Ectodermal cell (in vitro differentiated cells): ENCODE results near the gene OCIAD1.
"Not testable (repeated sequence)": the region's sequence is repeated elsewhere in the genome, so short reads cannot be mapped to it uniquely, and the experiment has no call there.

Experiments used
- H3K27ac ChIP-seq: 2 replicates; pipeline ENCODE4 v1.7.0; 2013; ENCODE audit warnings: mild to moderate bottlenecking, low read depth, low read length; ENCODE audit not compliant: insufficient read depth, poor library complexity, severe bottlenecking
- H3K27me3 ChIP-seq: 2 replicates; pipeline ENCODE4 v1.7.0; 2013; ENCODE audit warnings: mild to moderate bottlenecking, low read length; ENCODE audit not compliant: insufficient read depth, control insufficient read depth, poor library complexity, severe bottlenecking
- H3K36me3 ChIP-seq: one replicate; pipeline ENCODE4 v1.7.0; 2013; ENCODE audit warnings: low read length; ENCODE audit not compliant: control insufficient read depth, insufficient read depth
- H3K4me1 ChIP-seq: one replicate; pipeline ENCODE4 v1.7.0; 2013; ENCODE audit warnings: low read length; ENCODE audit not compliant: control insufficient read depth, insufficient read depth
- H3K4me3 ChIP-seq: 2 replicates; pipeline ENCODE4 v1.7.0; 2013; ENCODE audit warnings: low read depth, low read length, control low read depth; ENCODE audit not compliant: insufficient read depth
- H3K9me3 ChIP-seq: 2 replicates; pipeline ENCODE4 v1.7.0; 2013; ENCODE audit warnings: mild to moderate bottlenecking, low read length, moderate library complexity; ENCODE audit not compliant: control insufficient read depth
- WGBS, 2 experiments: methylation state at CpG; one replicate each; pipeline ENCODE4 v1.1.7; 2013; ENCODE audit warnings: missing lambda C conversion rate in 2 of 2; 5-methylcytosine and 5-hydroxymethylcytosine counted together

OCIAD1 gene

GRCh38 chr4:48853604-48854394, 22.9 kb downstream of the OCIAD1 start:
- no peaks in the 10 kb centered on the region for H3K27me3 ChIP-seq
- no peaks in the 10 kb centered on the region for H3K9me3 ChIP-seq
- no peak overlapping the region for H3K27ac ChIP-seq
- H3K36me3 ChIP-seq: peaks cover 14% of the 10 kb centered on the region
- WGBS, 2 experiments: 94 to 98% methylated on average over 4 of the region's 4 CpGs
- H3K4me1 ChIP-seq: no peaks in the 10 kb centered on the region
- no peak overlapping the region for H3K4me3 ChIP-seq

GRCh38 chr4:48854395-48854683, 23.5 kb downstream of the OCIAD1 start:
- WGBS, 2 experiments: 80 to 91% methylated on average over 1 of the region's 1 CpG
- Histone ChIP-seq H3K9me3 (no peaks in the 10 kb centered on the region), H3K36me3 (peaks cover 14% of the 10 kb centered on the region), H3K27me3 (no peaks in the 10 kb centered on the region), H3K4me3 (no peak overlapping the region), H3K27ac (no peak overlapping the region), H3K4me1 (no peaks in the 10 kb centered on the region)

GRCh38 chr4:48854982-48855381, 24.1 kb downstream of the OCIAD1 start:
- 94 to 100% methylated on average over 1 to 2 of the region's 2 CpGs for whole genome bisulfite sequencing, 2 experiments
- Histone ChIP-seq H3K27ac (no peak overlapping the region), H3K4me1 (no peaks in the 10 kb centered on the region), H3K9me3 (no peaks in the 10 kb centered on the region), H3K27me3 (no peaks in the 10 kb centered on the region), H3K36me3 (peaks cover 14% of the 10 kb centered on the region), H3K4me3 (no peak overlapping the region)

- H3K27ac ChIP-seq: no peak overlapping the region
- no peaks in the 10 kb centered on the region for H3K9me3 ChIP-seq
- H3K27me3 ChIP-seq: no peaks in the 10 kb centered on the region
- H3K4me1 ChIP-seq: no peaks in the 10 kb centered on the region
- H3K36me3 ChIP-seq: peaks cover 11% of the 10 kb centered on the region
- no peak overlapping the region for H3K4me3 ChIP-seq
- WGBS, 2 experiments: 95 to 97% methylated on average over 7 of the region's 7 CpGs
Observed at GRCh38 chr4:48858130-48858529, 27.2 kb downstream of the OCIAD1 start.

- Histone ChIP-seq H3K9me3 (no peaks in the 10 kb centered on the region), H3K4me1 (no peaks in the 10 kb centered on the region), H3K27me3 (no peaks in the 10 kb centered on the region), H3K4me3 (no peak overlapping the region), H3K27ac (no peak overlapping the region), H3K36me3 (no peaks in the 10 kb centered on the region)
- 89 to 97% methylated on average over 3 of the region's 3 CpGs for WGBS, 2 experiments
Observed at GRCh38 chr4:48862038-48862437, 31.1 kb downstream of the OCIAD1 start.

- Histone ChIP-seq H3K4me1 (no peaks in the 10 kb centered on the region), H3K9me3 (no peaks in the 10 kb centered on the region), H3K4me3 (no peak overlapping the region), H3K36me3 (no peaks in the 10 kb centered on the region), H3K27me3 (no peaks in the 10 kb centered on the region), H3K27ac (no peak overlapping the region)
- 75 to 88% methylated on average over 1 of the region's 1 CpG for WGBS, 2 experiments
Observed at GRCh38 chr4:48862661-48863060, 31.8 kb downstream of the OCIAD1 start.

- no peaks in the 10 kb centered on the region for H3K27me3 ChIP-seq
- H3K27ac ChIP-seq: no peak overlapping the region
- no peaks in the 10 kb centered on the region for H3K4me1 ChIP-seq
- 95 to 96% methylated on average over 4 of the region's 4 CpGs for WGBS, 2 experiments
- H3K4me3 ChIP-seq: no peak overlapping the region
- H3K9me3 ChIP-seq: no peaks in the 10 kb centered on the region
- H3K36me3 ChIP-seq: no peaks in the 10 kb centered on the region
Observed at GRCh38 chr4:48863728-48864127, 32.8 kb downstream of the OCIAD1 start.

GRCh38 chr4:48864696-48865095, 33.8 kb downstream of the OCIAD1 start:
- H3K36me3 ChIP-seq, H3K27me3 ChIP-seq, H3K9me3 ChIP-seq, H3K4me3 ChIP-seq, H3K4me1 ChIP-seq, H3K27ac ChIP-seq: not testable (repeated sequence)
- 89 to 96% methylated on average over 4 of the region's 4 CpGs for WGBS, 2 experiments

GRCh38 chr4:48877827-48878535, 47.1 kb downstream of the OCIAD1 start:
- Histone ChIP-seq H3K27me3 (no peaks in the 10 kb centered on the region), H3K4me1 (no peaks in the 10 kb centered on the region), H3K4me3 (no peak overlapping the region), H3K36me3 (no peaks in the 10 kb centered on the region), H3K27ac (no peak overlapping the region), H3K9me3 (no peaks in the 10 kb centered on the region)
- WGBS, 2 experiments: 88 to 100% methylated on average over 1 of the region's 1 CpG

- H3K36me3 ChIP-seq: no peaks in the 10 kb centered on the region
- H3K27me3 ChIP-seq: no peaks in the 10 kb centered on the region
- H3K4me3 ChIP-seq: no peak overlapping the region
- H3K9me3 ChIP-seq: no peaks in the 10 kb centered on the region
- WGBS, 2 experiments: 70 to 73% methylated on average over 9 of the region's 9 CpGs
- H3K4me1 ChIP-seq: no peaks in the 10 kb centered on the region
- no peak overlapping the region for H3K27ac ChIP-seq
Observed at GRCh38 chr4:48879561-48880442, 48.9 kb downstream of the OCIAD1 start.
